Astrocyte (in vitro differentiated cells and primary cell): ENCODE results near the gene ZNRF2. TPM values are rescaled to one million over a fixed set of nuclear protein-coding genes. Genes with fewer than 3 reads are reported as not detected.
A peak's percentile ranks its signal among the peaks of the same experiment; 100 is the strongest.

Experiments
- DNase-seq: peaks from one replicate; pipeline ENCODE4 v3.0.0-alpha.2; 2010; ENCODE audit warnings: low read depth
- FAIRE-seq: peaks from 2 replicates; lab custom pipeline; 2011; peaks lifted over from hg19 to GRCh38; lab: Jason Lieb, UNC
- H2AFZ ChIP-seq: 2 replicates; pipeline ENCODE4 v1.6.0; 2012; ENCODE audit warnings: low read depth, low read length, inconsistent platforms
- H3K27ac ChIP-seq: 2 replicates; pipeline ENCODE4 v1.5.1; 2011; ENCODE audit warnings: low read depth, low read length, inconsistent platforms
- H3K27me3 ChIP-seq: 2 replicates; pipeline ENCODE4 v1.6.0; 2011; ENCODE audit warnings: low read length, inconsistent platforms; ENCODE audit not compliant: insufficient read depth
- H3K36me3 ChIP-seq: 2 replicates; pipeline ENCODE4 v1.5.1; 2011; ENCODE audit warnings: low read length, inconsistent platforms; ENCODE audit not compliant: insufficient read depth
- H3K4me1 ChIP-seq: 2 replicates; pipeline ENCODE4 v1.5.1; 2011; ENCODE audit warnings: low read length, inconsistent platforms; ENCODE audit not compliant: insufficient read depth
- H3K4me2 ChIP-seq: 2 replicates; pipeline ENCODE4 v1.6.0; 2012; ENCODE audit warnings: low read length, inconsistent platforms
- H3K4me3 ChIP-seq: 2 replicates; pipeline ENCODE4 v1.5.1; 2011; ENCODE audit warnings: low read depth, mild to moderate bottlenecking, low read length, inconsistent platforms; ENCODE audit not compliant: insufficient read depth
- H3K79me2 ChIP-seq: 2 replicates; pipeline ENCODE4 v1.6.0; 2012; ENCODE audit warnings: mild to moderate bottlenecking, low read length, inconsistent platforms; ENCODE audit not compliant: insufficient read depth
- H3K9ac ChIP-seq: 2 replicates; pipeline ENCODE4 v1.6.0; 2012; ENCODE audit warnings: mild to moderate bottlenecking, low read length, inconsistent platforms
- H3K9me3 ChIP-seq: 2 replicates; pipeline ENCODE4 v1.5.1; 2012; ENCODE audit warnings: low read depth, mild to moderate bottlenecking, low read length, inconsistent platforms; ENCODE audit not compliant: insufficient read depth
- H4K20me1 ChIP-seq: 2 replicates; pipeline ENCODE4 v1.6.0; 2012; ENCODE audit warnings: low read length, inconsistent platforms; ENCODE audit not compliant: insufficient read depth
- H3K27ac Mint-ChIP-seq: one replicate; pipeline ENCODE4 v1.8.0; 2021; ENCODE audit warnings: mild to moderate bottlenecking, mixed read lengths; ENCODE audit not compliant: unreplicated experiment
- H3K27me3 Mint-ChIP-seq: one replicate; pipeline ENCODE4 v1.8.0; 2021; ENCODE audit warnings: low read depth, mixed read lengths; ENCODE audit not compliant: unreplicated experiment
- H3K36me3 Mint-ChIP-seq: one replicate; pipeline ENCODE4 v1.8.0; 2021; ENCODE audit warnings: low read depth, mixed read lengths; ENCODE audit not compliant: unreplicated experiment
- H3K4me1 Mint-ChIP-seq: one replicate; pipeline ENCODE4 v1.8.0; 2021; ENCODE audit warnings: low read depth, mixed read lengths; ENCODE audit not compliant: unreplicated experiment
- H3K4me3 Mint-ChIP-seq: one replicate; pipeline ENCODE4 v1.8.0; 2021; ENCODE audit warnings: mild to moderate bottlenecking, moderate library complexity, mixed read lengths; ENCODE audit not compliant: unreplicated experiment
- H3K9me3 Mint-ChIP-seq: one replicate; pipeline ENCODE4 v1.8.0; 2021; ENCODE audit warnings: mild to moderate bottlenecking, mixed read lengths; ENCODE audit not compliant: unreplicated experiment
- EZH2 ChIP-seq: IDR thresholded peaks from 2 replicates; pipeline ENCODE4 v1.6.1; 2012; ENCODE audit warnings: mild to moderate bottlenecking, low read length, inconsistent platforms; ENCODE audit not compliant: insufficient read depth
- total RNA-seq: library from RNA; stranded (reverse); gene quantifications from 2 replicates; pipeline ENCODE4 v1.2.1, GENCODE V29; 2021
- TF ChIP-seq, protein P1 (sequence below): IDR thresholded peaks from 2 replicates; pipeline ENCODE4 v1.5.1; 2011; ENCODE audit warnings: low read depth, mild to moderate bottlenecking, inconsistent platforms, low read length, moderate library complexity; ENCODE audit not compliant: insufficient read depth

Gene ZNRF2
- total RNA-seq, 1 donor from 2014 or later = 9.9 TPM

DNA sequence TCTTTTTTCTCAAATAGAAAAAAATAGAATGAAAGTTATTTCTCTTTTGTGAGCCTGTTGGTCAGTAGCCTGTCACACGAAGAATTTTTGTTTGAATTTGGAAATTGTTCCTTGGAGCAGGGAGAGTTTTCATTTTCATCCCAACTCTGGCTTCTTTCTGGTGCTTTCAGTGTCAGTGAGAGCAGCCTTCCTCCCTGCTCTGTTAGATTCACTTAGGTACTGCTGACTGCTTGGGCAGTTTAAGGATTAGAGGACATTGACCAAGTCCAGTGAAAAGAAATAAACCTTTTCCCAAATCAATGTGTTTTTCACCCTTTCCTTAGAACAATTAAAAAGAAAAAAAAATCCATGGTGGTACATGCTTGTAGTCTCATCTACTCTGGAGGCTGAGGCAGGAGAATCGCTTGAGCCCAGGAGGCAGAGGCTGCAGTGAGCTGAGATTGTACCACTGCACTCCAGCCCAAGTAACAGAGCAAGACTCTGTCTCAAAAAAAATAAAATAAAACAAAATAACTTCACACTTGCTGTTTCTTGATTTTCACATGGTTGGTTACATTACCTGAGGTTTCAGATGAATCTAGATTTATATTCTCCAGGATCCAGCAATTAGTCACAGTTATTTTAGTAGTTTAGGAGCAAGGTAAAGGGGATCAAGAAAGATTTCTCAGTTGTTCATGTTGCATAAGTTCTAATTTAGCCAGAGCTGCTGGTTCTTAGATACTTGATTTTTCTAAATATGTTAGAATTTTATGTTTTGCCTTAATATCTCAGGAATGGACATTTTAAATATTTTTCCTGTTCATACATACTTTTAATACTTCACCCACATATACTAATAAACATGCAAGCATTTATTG lies 63.1 kb downstream of the ZNRF2 start:
- DNase-seq (no peak), FAIRE-seq (no peak)
- Mint-ChIP-seq H3K36me3 (no peaks in the 10 kb centered on the region), H3K4me3 (no peak overlapping the region), H3K27me3 (no peaks in the 10 kb centered on the region), H3K27ac (peak overlapping the region; percentile 91), H3K9me3 (no peaks in the 10 kb centered on the region), H3K4me1 (peaks cover 22% of the 10 kb centered on the region)
- H4K20me1 ChIP-seq = no peaks in the 10 kb centered on the region
- no peaks in the 10 kb centered on the region for H3K27me3 ChIP-seq
- no peaks in the 10 kb centered on the region for H3K79me2 ChIP-seq
- no peak overlapping the region for H3K27ac ChIP-seq
- no peak overlapping the region for H2AFZ ChIP-seq
- H3K4me3 ChIP-seq = no peak overlapping the region
- no peaks in the 10 kb centered on the region for H3K36me3 ChIP-seq
- H3K4me1 ChIP-seq = peaks cover 15% of the 10 kb centered on the region
- TF ChIP-seq, protein P1, sequence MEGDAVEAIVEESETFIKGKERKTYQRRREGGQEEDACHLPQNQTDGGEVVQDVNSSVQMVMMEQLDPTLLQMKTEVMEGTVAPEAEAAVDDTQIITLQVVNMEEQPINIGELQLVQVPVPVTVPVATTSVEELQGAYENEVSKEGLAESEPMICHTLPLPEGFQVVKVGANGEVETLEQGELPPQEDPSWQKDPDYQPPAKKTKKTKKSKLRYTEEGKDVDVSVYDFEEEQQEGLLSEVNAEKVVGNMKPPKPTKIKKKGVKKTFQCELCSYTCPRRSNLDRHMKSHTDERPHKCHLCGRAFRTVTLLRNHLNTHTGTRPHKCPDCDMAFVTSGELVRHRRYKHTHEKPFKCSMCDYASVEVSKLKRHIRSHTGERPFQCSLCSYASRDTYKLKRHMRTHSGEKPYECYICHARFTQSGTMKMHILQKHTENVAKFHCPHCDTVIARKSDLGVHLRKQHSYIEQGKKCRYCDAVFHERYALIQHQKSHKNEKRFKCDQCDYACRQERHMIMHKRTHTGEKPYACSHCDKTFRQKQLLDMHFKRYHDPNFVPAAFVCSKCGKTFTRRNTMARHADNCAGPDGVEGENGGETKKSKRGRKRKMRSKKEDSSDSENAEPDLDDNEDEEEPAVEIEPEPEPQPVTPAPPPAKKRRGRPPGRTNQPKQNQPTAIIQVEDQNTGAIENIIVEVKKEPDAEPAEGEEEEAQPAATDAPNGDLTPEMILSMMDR = no peak
- peak overlapping the region; percentile 79 for H3K4me2 ChIP-seq
- no peak overlapping the region for H3K9ac ChIP-seq
- no peaks in the 10 kb centered on the region for H3K9me3 ChIP-seq

DNA sequence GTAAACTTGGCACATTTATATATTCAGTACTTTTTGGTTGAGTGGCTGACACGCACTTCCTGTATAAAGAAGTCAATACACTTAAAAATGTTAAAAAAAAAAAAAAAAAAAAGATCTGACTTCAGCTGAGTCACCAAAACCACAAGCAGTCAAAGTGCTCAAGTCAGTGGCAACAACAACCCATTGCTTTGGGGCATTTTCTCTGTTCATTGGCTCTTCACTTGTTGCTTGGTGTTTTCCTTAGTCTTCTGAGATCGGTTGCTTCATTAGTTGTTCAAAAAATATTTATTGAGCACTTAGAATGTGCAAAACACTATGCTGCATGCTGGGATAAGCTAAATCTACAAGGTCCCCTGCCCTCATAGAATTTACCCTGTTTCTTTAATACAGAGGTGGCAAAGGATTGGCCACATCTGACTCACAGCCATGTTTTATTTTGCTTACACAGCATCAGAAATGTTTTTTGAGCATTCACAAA lies 63.7 kb downstream of the ZNRF2 start:
- H3K36me3 ChIP-seq = no peaks in the 10 kb centered on the region
- H2AFZ ChIP-seq = peak overlapping the region; percentile 5
- peak overlapping the region; percentile 79 for H3K4me2 ChIP-seq
- DNase-seq (peak; percentile 93), FAIRE-seq (peak; percentile 85)
- H3K27ac Mint-ChIP-seq = peak overlapping the region; percentile 91
- no peaks in the 10 kb centered on the region for H3K27me3 ChIP-seq
- peak overlapping the region; percentile 36 for H3K27ac ChIP-seq
- no peaks in the 10 kb centered on the region for H3K9me3 Mint-ChIP-seq
- no peaks in the 10 kb centered on the region for H3K36me3 Mint-ChIP-seq
- TF ChIP-seq EZH2 = no peak
- TF ChIP-seq, protein P1 = no peak
- H3K9me3 ChIP-seq = no peaks in the 10 kb centered on the region
- H3K9ac ChIP-seq = peak overlapping the region; percentile 17
- no peaks in the 10 kb centered on the region for H3K27me3 Mint-ChIP-seq
- peaks cover 26% of the 10 kb centered on the region for H3K4me1 Mint-ChIP-seq
- H3K79me2 ChIP-seq = no peaks in the 10 kb centered on the region
- peaks cover 15% of the 10 kb centered on the region for H3K4me1 ChIP-seq
- H3K4me3 Mint-ChIP-seq = peak overlapping the region; percentile 41
- H4K20me1 ChIP-seq = no peaks in the 10 kb centered on the region
- H3K4me3 ChIP-seq = peak overlapping the region; percentile 14

DNA sequence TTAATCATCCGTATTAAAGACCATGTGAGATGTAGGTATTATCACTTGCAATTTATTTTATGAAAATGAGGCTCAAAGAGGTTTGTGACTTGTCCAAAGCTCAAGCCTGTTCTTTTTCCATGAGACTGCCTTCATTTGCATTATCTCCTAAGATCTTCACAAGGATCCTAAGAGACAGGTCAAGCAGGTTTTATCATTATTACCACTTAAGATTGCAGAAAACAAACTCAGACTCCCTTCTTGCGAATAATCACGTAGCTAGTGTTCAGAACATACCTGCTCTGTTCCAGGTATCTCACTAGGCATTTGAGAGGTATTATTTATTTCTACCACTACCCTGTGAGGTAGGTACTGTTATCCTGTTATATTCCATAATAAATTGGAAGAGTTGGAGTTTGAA lies 64.8 kb downstream of the ZNRF2 start:
- Histone ChIP-seq H3K4me3 (no peak overlapping the region), H3K36me3 (no peaks in the 10 kb centered on the region), H3K79me2 (no peaks in the 10 kb centered on the region), H3K27ac (no peak overlapping the region), H2AFZ (no peak overlapping the region), H3K4me1 (peaks cover 15% of the 10 kb centered on the region), H3K9me3 (no peaks in the 10 kb centered on the region), H3K27me3 (no peaks in the 10 kb centered on the region), H3K4me2 (no peak overlapping the region), H4K20me1 (no peaks in the 10 kb centered on the region), H3K9ac (no peak overlapping the region)
- H3K4me1 Mint-ChIP-seq = peaks cover 29% of the 10 kb centered on the region
- DNase-seq (no peak), FAIRE-seq (no peak)
- no peak overlapping the region for H3K27ac Mint-ChIP-seq
- no peaks in the 10 kb centered on the region for H3K27me3 Mint-ChIP-seq
- no peaks in the 10 kb centered on the region for H3K9me3 Mint-ChIP-seq
- TF ChIP-seq, protein P1 = no peak
- no peak for TF ChIP-seq EZH2
- no peak overlapping the region for H3K4me3 Mint-ChIP-seq
- no peaks in the 10 kb centered on the region for H3K36me3 Mint-ChIP-seq
